Activated effector memory CD4-positive, alpha-beta T cell treated with anti-CD3 and anti-CD28 coated beads, Interleukin-2, amount 50 U/mL, for 16 hours (primary cell): ENCODE measurements around the gene ENDOG.
"Not testable (repeated sequence)": the region's sequence is repeated elsewhere in the genome, so short reads cannot be mapped to it uniquely, and the experiment has no call there.

Source experiments
- DNase-seq: peaks from one replicate; pipeline ENCODE4 v3.0.0-alpha.2; 2020

Gene ENDOG

GRCh38 chr9:128870128-128870940 is 52.0 kb downstream of the ENDOG start:
- DNase-seq, result no peak

GRCh38 chr9:128870941-128871265 is 52.6 kb downstream of the ENDOG start:
- not testable (repeated sequence) for DNase-seq
